HG03045 (cell line): ENCODE measurements around the gene HIBADH.
"Not testable (repeated sequence)": the region's sequence is repeated elsewhere in the genome, so short reads cannot be mapped to it uniquely, and the experiment has no call there.

Experiments used
- ATAC-seq: cut with Tn5 transposase; IDR thresholded peaks from one replicate; pipeline ENCODE4 v1.9.1; 2021; ENCODE audit warnings: mild to moderate bottlenecking, moderate library complexity; ENCODE audit not compliant: unreplicated experiment

The HIBADH gene

DNA sequence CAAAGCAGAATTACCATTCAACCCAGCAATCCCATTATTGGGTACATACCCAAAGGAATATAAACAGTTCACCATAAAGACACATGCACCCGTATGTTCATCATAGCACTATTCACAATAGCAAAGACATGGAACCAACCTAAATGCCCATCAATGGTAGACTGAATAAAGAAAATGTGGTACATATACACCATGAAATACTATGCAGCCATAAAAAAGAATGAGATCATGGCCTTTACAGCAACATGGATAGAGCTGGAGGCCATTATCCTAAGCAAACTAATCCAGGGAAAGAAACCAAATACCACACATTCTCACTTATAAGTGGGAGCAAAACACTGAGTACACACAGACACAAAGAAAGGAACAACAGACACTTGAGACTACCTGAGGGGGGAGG is 23.6 kb downstream of the HIBADH start:
- not testable (repeated sequence) for ATAC-seq

DNA sequence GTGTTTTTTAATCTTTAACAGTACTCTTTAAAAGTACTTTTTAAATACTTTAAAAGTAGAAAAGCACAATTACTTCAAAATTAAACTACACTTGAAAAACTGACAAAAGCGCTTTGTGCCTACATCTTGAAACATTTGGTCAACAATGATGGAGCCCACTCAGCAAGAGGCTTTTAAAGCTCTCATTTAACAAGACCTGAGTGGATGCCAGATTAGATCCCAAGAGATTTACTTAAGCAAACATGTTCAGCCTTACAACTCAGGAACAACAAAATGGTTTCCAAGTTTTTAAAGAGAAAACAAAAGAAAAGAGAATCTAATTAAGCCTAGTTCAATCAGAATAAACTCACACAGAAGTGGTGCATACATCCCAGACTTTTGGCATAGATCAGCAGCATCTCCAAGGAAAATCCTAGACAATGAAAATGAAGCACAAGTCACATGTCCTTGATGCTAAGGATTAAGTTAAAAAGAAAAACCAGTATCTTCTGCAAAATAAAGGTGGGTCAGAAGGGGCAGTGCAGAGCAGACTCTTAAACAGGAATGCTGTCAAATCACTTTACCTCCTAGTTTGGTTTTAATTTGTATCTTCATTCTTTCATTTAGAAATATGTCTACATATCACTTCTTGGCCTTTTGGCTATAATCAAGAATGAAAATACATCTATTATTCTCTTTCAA is 26.2 kb downstream of the HIBADH start:
- no peak for ATAC-seq

DNA sequence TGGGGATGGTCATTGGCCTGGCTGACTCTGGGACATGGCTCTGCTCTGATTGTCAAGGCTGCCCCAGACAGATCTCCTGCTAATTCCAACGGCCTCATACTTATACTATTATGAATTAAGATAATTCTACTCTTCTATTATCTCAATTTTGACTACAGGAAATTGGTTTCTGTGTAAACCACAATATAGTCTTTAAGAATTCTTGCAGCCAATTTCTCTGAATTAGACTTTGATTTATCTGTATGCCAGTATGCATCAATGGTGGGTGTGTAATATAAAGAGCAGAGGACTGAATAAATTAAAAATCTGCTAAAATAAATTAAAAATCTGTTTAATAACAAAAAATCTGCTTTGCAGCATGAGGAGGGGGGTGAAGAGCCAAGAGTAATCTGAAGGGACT is 27.0 kb downstream of the HIBADH start:
- ATAC-seq = no peak

DNA sequence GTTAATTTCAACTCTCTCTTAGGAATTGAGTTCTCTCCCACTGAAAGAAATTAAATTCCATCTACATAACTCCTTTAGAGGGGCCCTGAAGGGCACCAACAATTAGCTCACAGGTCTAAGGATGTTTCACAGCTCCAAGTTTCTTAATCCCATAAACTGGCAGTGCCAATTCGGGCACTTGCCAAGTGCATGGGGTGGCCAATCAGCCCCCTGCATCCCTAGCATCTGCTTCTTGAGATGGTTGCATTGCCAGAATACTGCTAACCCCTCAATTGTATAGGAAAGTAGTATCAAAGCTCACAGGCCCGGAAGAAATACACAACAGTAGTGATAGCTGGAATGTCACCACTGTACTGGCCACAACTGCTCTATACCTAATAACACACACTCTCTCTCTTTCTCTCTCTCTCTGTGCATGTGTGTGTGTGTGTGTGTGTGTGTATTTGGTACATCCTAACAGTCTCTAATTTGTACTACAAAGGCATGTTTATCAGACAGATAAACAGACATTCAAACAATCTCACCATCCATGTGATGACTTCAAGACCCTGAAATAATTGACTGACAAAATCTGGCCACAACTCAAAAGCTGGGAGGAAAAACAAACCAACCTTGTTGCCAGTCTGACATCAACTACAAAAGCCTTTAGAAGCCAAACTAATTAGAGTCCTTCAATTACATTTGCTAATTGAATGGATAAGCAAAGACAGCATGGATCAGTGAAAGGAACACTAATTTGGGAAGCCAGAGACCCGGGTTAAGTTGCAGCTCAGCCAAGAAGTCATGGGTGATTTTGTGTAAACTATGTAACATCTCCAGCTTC is 27.8 kb downstream of the HIBADH start:
- ATAC-seq = no peak

DNA sequence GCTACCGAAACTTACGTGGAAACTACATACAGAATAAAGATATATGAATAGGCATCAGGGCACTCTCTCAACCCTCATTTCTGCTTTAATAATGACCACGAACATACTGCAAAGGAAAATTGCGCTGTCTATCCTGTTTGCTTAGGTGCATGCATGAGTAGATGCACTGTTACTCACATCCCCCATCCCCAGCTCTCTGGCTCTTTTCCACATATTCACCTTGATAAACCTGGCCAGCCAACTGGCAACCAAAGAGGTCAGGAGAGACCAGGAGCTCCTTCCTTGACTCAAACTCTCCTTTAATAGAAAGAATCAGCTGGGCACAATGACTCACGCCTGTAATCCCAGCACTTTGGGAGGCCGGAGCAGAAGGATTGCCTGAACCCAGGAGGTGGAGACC is 29.6 kb downstream of the HIBADH start:
- no peak for ATAC-seq

DNA sequence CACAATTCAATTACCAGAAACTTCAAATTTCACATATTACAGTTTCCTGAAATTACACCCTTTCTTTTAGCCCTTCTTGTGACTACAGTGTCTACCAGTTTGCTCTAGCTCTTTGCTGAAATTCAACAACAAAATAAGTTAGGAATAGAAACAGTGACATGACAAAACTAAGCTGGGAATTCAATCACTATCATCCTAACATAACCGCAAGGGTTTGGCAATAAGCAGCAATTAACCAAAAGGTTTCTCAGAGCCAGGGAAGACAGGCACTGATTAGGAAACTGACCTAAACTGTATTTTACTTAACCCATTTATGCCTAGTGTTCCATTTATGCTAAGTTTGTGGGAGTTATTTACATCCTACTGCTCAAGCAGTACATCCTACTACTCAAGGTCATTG is 31.3 kb downstream of the HIBADH start:
- ATAC-seq = no peak

DNA sequence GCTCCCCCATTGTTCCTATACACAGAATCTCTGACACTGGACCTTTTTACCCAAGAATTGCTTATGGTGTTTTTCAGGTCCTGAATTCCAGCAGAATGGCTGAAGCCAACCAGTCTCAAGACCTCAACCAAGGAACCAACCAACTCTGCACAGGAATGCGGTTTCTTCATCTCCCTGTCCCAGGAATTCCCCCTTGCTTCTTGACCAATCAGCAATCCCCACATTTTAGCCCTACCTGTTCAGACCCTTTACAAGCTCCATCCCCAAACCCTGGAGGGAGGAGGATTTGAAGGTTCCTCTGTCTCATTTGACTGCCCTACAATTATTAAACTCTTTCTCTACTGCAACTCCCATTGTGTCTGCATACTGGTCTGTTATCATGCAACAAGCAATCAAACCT is 35.5 kb downstream of the HIBADH start:
- ATAC-seq = no peak

DNA sequence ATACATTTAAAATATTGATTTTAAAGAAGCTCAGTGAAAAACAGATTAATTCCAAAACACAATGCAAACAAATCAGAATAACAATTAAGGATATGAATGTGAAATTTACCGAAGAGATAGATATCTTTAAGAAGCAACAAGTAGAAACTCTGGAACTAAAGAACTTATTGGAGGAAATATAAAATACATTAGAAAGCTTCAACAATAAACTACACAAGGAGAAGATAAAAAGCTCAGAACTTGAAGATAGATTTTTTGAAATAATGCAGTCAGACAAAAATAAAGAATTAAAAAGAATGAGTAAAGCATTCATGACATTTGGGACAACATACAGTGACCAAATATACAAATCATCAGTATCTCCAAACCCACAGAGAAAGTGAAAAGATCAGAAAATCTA is 43.2 kb downstream of the HIBADH start:
- no peak for ATAC-seq

DNA sequence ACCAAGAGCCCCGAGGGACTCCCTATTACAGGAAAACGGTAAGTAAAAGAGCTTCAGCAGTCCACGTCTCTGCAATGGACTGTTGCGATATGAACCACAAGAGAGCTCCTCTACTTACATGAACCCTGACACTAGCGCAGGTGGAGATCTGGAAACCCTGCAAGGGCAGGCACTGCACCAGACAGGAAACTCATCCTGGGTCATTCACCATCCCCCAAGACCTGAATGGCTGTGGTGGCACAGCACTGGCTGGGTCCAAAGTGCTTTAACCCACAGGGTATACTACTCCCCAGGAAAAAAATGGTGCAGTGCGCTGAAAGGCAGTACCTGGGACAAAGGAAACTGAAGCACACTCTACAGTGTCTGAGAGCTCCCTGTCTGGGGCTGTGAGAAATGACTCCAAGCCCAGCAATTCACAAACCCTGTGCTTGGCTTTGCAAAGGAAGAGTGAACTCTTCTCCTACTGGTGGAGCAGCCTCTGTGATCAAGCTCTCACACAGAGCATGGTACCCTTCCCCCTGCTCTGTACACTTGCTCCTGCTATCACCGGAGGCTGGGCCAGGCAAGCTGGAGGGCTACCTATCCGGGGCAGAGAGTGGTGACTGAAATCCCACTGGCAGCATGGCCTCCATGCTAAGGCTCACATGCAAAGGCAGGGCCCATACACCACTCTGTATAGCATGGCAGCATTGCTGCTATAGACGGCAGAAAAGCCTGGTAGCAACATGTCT is 44.9 kb downstream of the HIBADH start:
- no peak for ATAC-seq

DNA sequence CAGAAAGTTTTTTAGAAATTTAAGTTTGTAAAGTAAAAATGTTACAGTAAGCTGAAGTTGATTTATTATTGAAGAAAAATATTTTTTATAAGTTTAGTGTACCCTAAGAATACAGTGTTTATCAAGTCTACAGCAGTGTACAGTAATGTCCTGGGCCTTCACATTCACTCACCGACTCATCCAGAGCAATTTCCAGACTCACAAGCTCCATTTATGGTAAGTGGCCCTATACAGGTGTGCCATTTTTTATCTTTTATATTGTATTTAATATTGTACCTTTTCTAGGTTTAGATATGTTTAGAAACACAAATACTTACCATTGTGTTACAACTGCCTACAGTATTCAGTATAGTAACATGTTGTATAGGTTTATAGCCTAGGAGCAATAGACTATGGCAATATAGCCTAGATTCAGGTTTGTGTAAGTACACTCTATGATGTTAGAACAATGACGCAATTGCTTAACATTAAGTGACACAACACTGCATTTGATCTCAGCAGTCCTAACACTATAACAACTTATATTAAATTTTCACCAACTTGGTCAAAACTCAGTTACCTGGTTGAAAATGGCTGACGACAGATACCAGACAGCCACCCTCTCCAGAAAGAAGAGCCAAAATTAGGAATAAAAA is 45.7 kb downstream of the HIBADH start:
- ATAC-seq = no peak

DNA sequence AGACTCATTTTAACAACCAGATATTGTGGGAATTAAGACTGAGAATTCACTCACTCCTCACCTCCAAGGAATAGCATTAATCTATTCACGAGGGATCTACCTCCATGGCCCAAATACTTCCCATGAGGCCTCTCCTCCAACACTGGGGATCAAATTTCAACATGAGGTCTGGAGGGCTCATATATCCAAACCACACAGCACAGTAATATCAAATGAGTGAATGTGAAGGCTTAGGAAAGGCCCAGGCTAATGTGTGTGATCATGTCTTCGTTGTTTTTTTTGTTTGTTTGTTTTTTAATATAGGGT is 46.5 kb downstream of the HIBADH start:
- ATAC-seq = no peak

DNA sequence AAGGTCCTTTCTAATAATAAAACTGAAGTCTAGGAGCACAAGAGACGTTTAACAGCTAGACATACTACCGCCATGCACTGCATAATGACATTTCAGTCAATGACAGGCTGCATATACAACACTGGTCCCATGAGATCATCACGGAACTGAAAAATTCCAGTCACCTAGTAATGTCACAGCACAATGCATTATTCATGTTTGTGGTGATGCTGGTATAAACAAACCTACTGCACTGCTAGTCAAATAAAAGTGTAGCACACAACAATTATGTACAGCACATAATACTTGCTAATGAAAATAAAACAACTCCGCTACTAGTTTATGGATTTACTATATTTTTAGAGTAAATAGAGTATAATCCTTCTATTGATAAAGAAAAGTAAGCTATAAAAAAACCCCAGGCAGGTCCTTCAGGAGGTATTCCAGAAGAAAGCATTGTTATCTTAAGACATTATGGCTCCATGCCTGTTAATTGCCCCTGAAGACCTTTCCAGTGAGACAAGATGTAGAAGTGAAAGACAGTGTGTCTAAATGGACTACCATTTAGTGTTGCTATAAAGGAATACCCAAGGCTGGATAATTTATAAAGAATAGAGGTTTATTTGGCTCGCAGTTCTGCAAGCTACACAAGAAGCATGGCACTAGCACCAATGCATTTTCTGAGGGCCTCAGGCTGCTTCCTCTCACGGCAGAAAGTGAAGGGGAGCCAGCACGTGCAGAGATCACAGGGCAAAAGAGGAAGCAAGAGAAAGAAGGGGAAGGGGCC is 47.1 kb downstream of the HIBADH start:
- no peak for ATAC-seq

DNA sequence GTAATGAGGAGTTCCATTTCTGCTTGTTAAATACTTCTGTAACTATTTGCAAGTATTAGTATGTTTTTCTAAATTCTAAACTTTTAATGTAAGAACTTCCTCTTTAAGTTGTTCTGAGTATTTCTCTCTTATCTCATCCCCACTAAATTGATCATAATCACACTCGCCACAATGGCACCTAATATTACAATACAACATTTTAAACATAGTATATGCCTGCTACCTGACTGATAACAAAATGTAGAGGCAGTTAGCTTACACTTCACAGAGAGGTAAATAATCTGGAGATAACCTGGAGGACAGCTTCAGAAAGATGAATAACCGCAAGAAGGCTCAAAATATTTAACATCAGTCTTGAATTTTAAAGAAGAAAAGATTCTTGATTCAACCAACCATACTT is 48.6 kb downstream of the HIBADH start:
- no peak for ATAC-seq

DNA sequence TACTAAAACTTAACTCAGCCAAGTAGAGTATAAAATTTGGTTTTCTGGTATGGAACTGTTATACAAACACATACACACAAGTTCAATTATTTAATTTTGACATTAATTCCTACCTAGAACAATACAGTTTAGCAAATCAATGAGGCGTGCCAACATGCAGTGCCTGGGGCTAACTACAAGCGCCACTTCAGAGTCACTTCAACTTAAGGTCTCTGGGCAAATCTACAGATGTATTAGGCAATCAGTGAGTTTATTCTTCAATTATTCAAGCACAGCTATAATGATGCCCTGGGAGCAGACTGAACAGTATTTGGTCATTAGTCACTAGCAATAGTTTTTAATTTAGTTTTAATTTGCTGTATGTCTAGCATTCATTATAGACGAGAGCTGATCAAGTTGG is 51.6 kb downstream of the HIBADH start:
- ATAC-seq = no peak

DNA sequence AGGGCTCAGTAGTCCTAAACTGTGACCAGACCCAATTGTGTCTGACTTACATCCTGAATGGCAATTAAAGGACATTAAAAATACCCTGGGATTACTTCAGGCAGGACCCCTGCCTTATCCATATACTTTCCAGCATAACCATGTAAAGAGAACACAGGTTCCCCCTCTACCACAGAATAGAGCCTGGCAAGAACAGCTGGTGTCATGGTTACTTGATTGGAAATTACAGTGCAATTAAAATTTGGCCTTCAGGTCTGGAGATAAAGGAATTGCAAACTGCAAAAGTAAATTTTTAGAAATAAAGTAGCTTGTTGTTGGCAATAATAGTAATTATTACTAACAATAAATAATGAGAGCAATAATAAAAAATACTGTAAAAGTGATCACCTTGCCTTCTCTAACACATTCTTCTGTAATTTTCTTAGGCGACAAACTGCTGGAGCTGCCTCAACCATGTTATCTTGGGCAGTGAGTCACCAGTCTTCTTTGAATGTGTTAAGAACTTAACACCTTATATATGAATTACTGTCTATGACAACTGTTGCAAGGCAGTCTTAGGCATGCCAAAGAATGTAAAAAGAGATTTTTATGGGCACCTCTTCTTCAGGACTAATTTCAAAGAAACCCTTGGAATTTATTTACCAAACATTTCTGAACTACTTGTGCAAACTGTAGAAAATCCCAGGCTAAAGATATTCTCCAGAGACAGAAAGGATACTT is 53.7 kb downstream of the HIBADH start:
- ATAC-seq = no peak

DNA sequence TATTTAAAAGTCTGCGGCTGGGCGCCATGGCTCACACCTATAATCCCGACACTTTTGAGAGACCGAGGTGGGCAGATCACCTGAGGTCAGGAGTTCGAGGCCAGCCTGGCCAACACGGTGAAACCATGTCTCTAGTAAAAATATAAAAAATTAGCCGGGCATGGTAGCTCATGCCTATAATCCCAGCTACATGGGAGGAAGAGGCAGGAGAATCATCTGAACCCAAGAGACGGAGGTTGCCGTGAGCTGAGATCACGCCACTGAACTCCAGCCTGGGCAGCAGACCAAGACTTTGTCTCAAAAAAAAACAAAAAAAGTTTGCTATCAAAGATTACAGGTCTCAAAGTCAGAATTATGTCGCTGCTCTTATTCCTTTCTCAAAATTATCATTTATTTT is 55.5 kb downstream of the HIBADH start:
- ATAC-seq = no peak

DNA sequence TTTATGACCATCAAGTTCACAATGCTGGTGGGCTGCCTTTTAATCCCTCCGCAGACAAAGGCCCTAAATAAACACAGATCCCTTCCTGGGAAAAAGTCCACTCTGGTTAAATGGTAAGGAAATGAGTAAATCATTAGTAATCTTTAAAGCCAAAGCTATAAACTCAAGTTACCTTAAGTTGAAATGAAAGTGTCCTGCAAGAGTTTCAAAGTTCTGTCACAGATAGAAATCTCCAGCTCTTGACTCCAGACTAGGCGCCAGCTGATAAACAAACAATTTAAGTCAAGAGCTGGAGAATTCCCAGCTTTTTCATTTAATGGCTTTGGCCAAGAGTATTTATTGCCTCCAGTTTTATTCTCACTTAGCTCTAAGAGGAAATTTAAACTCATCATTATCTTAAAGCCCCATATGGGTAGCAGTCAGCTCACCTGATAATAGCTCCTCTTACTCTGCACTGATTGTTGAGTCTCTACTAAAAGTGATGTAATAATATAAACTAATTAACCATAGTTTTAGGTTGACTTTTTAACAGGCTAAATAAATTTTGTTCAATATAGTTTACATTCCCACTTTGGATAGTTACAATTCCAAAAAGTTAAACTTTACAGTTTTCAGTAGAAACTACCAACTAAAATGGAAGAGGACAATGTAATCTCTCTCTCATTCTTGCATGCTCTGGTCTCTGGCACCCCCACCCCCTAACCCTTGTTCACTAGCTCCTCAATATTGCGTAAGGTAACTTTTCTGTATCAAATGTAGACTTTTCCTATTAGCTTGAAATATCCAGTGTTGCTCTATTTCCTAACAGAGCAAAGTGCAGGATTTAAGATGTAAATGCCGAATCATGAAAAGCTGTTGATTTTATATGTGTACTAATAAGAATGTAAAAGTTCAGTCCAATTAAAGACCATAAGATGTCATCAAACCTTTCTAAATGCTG is 56.1 kb downstream of the HIBADH start:
- ATAC-seq = no peak

DNA sequence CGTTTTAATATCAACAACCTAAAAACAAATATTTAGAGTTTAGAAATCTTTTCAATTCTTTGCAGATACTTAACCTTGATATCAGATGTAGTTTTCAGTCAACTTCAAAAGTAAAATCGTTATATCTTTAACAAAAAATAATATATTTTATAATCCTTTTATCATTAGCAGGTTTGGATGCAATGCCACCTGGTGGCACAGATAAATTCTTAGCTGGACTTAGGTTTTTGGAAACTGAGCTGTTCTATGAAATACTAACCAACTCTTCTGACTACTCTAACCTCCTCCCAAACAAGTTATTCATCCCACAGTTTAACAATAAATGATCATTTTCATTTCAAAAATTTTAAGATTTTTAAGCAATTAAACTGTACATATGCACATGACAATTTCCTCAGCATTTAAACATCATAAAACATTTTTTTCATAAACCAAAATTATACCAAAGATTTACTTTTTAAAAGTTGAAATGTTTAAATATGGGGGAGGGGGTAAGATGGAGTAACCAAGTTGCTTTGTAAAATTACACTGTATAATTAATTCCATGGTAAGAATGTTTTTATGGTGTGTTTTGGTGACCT is 56.9 kb downstream of the HIBADH start:
- no peak for ATAC-seq

DNA sequence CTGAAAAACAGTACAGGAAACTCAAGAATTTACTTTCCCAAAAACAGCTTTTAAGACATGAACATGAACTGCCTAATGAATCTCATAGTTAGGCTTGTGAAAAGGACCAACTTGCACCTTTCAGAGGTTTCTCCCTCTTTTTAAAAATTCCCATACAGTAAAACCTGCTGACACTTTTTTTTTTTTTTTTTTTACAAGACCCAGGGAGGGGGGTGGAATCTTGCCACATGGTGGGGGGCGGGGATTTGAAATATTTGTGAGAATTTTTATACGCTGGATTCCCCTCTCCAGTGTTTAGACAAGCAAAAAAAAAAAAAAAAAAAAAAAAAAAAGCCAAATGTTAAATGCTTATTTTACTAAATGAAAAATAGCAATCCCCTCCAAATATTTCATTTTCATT is 57.4 kb downstream of the HIBADH start:
- ATAC-seq = no peak
